Islet precursor cell (in vitro differentiated cells): ENCODE data around the gene TRIM23.

Experiments
- DNase-seq: peaks from one replicate; pipeline ENCODE4 v3.0.0-alpha.2; 2018

The TRIM23 gene

GRCh38 chr5:65563777-65564176 is 60.4 kb downstream of the TRIM23 start:
- DNase-seq, result no peak

GRCh38 chr5:65562731-65563701 is 61.1 kb downstream of the TRIM23 start, which contains the start of the genes CENPK and PPWD1:
TSS of gene CENPK (minus strand) at chr5:65563168. CDS start at chr5:65554907, 8,261 bp downstream.
TSS of gene PPWD1 (plus strand) at chr5:65563296. CDS start at chr5:65563311, 15 bp downstream.
- peak; percentile 98 for DNase-seq

- no peak for DNase-seq
These were observed 67.4 kb downstream of the TRIM23 start for GRCh38 chr5:65556718-65557117.

DNA sequence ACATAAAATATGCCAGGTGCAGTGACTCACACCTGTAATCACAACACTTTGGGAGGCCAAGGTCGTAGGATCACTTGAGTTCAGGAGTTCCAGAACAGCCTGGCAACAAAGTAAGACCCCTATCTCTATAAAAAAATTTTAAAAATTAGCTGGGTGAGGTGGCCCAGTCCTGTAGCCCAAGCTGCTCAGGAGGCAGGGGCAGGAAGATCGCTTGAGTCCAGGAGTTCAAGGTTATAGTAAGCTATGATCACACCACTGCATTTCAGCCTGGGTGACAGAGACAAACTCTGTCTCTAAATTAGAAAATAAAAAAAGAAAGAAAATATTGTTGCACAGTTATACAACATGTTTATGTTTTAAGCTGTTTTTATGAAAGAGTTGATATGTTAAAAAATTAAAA is 68.0 kb downstream of the TRIM23 start:
- DNase-seq, result no peak

DNA sequence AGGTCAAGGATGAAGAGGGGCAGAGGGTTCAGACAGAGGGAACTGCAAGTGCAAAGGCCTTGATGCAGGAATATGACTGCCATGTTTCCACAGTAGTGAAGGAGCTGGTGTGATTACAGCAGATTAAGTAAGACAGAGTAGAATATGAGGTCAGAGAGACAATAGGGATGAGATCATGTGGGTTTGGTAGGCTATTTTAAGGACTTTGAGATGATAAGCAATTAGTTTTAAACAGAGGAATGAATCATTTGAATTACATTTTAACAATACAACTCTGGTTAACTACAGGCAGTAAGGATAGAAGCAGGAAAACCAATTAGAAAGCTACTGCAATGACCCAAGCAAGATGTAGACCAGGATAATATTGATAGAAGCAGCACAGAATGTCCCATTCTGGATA is 68.8 kb downstream of the TRIM23 start:
- no peak for DNase-seq

DNA sequence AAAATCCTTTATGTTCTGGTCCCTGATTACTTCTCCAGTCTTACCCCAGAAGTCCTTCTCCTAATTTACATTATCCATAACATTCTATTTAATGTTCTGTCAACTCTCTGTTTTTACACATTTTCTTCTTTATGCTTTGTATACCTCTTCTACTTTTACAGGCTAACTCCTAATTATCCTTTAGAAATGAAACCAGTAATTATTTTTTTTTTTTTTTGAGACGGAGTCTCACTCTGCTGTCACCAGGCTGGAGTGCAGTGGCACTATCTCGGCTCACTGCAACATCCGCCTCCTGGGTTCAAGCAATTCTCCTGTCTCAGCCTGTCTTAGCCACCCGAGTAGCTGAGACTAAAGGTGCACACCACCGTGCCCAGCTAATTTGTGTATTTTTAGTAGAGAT is 70.2 kb downstream of the TRIM23 start:
- DNase-seq, result no peak

DNA sequence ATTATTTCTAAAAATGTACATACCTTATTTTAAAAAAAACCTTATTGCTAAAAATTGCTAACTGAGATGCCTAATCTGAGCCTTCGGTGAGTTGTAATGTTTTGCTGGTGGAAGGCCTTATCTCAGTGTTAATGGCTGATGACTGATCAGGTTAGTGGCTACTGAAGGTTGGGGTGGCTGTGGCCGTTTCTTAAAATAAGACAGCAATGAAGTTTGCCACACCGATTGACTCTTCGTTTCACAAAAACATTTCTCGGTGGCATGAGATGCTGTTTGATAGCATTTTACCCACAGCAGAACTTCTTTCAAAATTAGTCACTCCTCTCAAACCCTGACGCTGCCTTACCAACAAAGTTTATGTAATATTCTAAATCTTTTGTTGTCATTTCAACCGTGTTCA is 75.9 kb downstream of the TRIM23 start:
- no peak for DNase-seq

- DNase-seq, result no peak
These were observed 78.0 kb downstream of the TRIM23 start for GRCh38 chr5:65546141-65546540.

DNA sequence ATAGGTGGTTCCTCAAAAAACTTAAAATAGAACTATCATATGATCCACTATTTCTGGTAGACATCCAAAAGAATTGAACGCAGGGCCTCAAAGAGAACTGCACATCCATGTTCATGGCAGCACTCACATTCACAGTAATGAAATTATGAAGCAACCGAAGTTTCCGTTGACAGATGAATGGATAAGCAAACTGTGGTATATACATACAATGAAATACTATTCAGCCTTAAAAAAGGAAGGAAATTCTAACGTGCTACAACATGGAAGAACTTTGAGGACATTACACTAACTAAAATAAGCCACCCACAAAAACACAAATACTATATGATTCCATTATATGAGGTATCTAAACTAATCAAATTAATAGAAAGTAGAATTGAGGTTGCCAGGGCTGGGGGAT is 79.7 kb downstream of the TRIM23 start:
- DNase-seq, result no peak

DNA sequence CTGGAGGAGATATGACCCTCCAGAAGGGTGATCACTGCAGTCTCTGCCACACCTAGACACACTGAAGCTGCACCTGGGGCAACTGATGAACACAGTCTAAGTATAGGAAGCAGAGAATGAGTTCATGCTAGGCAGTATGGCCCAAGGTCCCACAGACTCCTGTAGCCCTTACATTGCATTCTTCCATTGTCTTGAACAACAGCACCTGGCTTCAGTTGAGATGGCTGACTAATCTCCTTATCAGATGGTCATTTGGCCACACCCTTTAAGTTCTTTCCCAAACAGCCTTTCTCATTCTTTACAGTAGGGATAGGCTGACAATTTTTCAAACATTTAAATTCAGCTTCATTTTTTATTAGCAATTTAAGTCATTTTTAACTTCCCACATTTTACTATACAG is 84.3 kb downstream of the TRIM23 start:
- DNase-seq, result no peak
